Activated naive CD8-positive, alpha-beta T cell treated with anti-CD3 and anti-CD28 coated beads, Interleukin-2, amount 10 ng/mL, durations not matched to agents 7 days and 5 days (primary cell): ENCODE results near the gene CLOCK. TPM values are rescaled to one million over a fixed set of nuclear protein-coding genes. Genes with fewer than 3 reads are reported as not detected.

ENCODE experiments used
- ATAC-seq: fragments of 150-1000 bp; cut with Tn5 transposase; one replicate; pipeline ENCODE4 v1.10.0; 2021; ENCODE audit warnings: low read depth, moderate library complexity
- POLR2A ChIA-PET: fragments of 350-600 bp; sonication (Branson Sonifier 250); formaldehyde crosslinking; loops from one replicate; lab custom pipeline; 2021; ENCODE audit warnings: antibody characterized with exemption; lab: Charles Lee
- DNase-seq: peaks from one replicate; pipeline ENCODE4 v3.0.0; 2021
- H3K27ac Mint-ChIP-seq: one replicate; pipeline ENCODE4 v1.8.0; 2022; ENCODE audit warnings: mild to moderate bottlenecking, mixed read lengths
- H3K27me3 Mint-ChIP-seq: one replicate; pipeline ENCODE4 v1.8.0; 2022; ENCODE audit warnings: mild to moderate bottlenecking, moderate library complexity, mixed read lengths
- H3K36me3 Mint-ChIP-seq: one replicate; pipeline ENCODE4 v1.8.0; 2021; ENCODE audit warnings: mild to moderate bottlenecking, mixed read lengths
- H3K4me1 Mint-ChIP-seq: one replicate; pipeline ENCODE4 v1.8.0; 2021; ENCODE audit warnings: mixed read lengths
- H3K4me3 Mint-ChIP-seq: one replicate; pipeline ENCODE4 v1.8.0; 2022; ENCODE audit warnings: mild to moderate bottlenecking, moderate library complexity, mixed read lengths
- H3K9me3 Mint-ChIP-seq: one replicate; pipeline ENCODE4 v1.8.0; 2021; ENCODE audit warnings: mixed read lengths
- total RNA-seq, 2 experiments: library from RNA; stranded (reverse); gene quantifications; one replicate each; pipeline ENCODE4 v1.2.3, GENCODE V29; 2021

Gene CLOCK
- total RNA-seq, 2 experiments from 2014 or later, result 8.5 to 9.1 TPM

- Mint-ChIP-seq H3K27ac (no peak overlapping the region), H3K36me3 (peaks cover 11% of the 10 kb centered on the region), H3K9me3 (no peaks in the 10 kb centered on the region), H3K27me3 (no peaks in the 10 kb centered on the region), H3K4me1 (peaks cover 1% of the 10 kb centered on the region), H3K4me3 (no peak overlapping the region)
- DNase-seq (no peak), ATAC-seq (no peak)
- POLR2A ChIA-PET, result interaction anchor here (0.6 kb wide), 1 partner anchor 13 kb away, joined by 4 read pairs; no protein-coding TSS in a partner anchor
These were observed 130.5 kb downstream of the CLOCK start for GRCh38 chr4:55416176-55416575.

- DNase-seq, result no peak
- Mint-ChIP-seq H3K9me3 (no peaks in the 10 kb centered on the region), H3K36me3 (peaks cover 9% of the 10 kb centered on the region), H3K27ac (no peak overlapping the region), H3K4me3 (no peak overlapping the region), H3K4me1 (peaks cover 7% of the 10 kb centered on the region), H3K27me3 (no peaks in the 10 kb centered on the region)
- ATAC-seq, result no peak
- POLR2A ChIA-PET, result interaction anchor here (0.7 kb wide), 1 partner anchor 134 kb away, joined by 3 read pairs; no protein-coding TSS in a partner anchor
These were observed 135.1 kb downstream of the CLOCK start for GRCh38 chr4:55411621-55412020.

GRCh38 chr4:55410431-55410830, 136.3 kb downstream of the CLOCK start:
- Mint-ChIP-seq H3K4me1 (peaks cover 14% of the 10 kb centered on the region), H3K27ac (no peak overlapping the region), H3K9me3 (no peaks in the 10 kb centered on the region), H3K4me3 (no peak overlapping the region), H3K27me3 (no peaks in the 10 kb centered on the region), H3K36me3 (peaks cover 18% of the 10 kb centered on the region)
- POLR2A ChIA-PET, result no interaction called here
- DNase-seq (no peak), ATAC-seq (no peak)

GRCh38 chr4:55409468-55410171, 137.1 kb downstream of the CLOCK start:
- POLR2A ChIA-PET, result no interaction called here

GRCh38 chr4:55407764-55408163, 138.9 kb downstream of the CLOCK start:
- Mint-ChIP-seq H3K27me3 (no peaks in the 10 kb centered on the region), H3K4me3 (no peak overlapping the region), H3K36me3 (peaks cover 31% of the 10 kb centered on the region), H3K9me3 (no peaks in the 10 kb centered on the region), H3K4me1 (peaks cover 21% of the 10 kb centered on the region), H3K27ac (no peak overlapping the region)
- ATAC-seq, result no peak
- POLR2A ChIA-PET, result no interaction called here
- no peak for DNase-seq

More at GRCh38 chr4:55409468-55410171, 137.1 kb downstream of the CLOCK start:
- peaks cover 21% of the 10 kb centered on the region for H3K36me3 Mint-ChIP-seq
- DNase-seq (no peak), ATAC-seq (no peak)
- no peak overlapping the region for H3K4me3 Mint-ChIP-seq
- H3K4me1 Mint-ChIP-seq, result peaks cover 17% of the 10 kb centered on the region
- H3K27ac Mint-ChIP-seq, result peak overlapping the region; percentile 49
- H3K27me3 Mint-ChIP-seq, result no peaks in the 10 kb centered on the region
- no peaks in the 10 kb centered on the region for H3K9me3 Mint-ChIP-seq

GRCh38 chr4:55407119-55407518, 139.6 kb downstream of the CLOCK start:
- Mint-ChIP-seq H3K27me3 (no peaks in the 10 kb centered on the region), H3K27ac (no peak overlapping the region), H3K4me1 (peaks cover 21% of the 10 kb centered on the region), H3K4me3 (no peak overlapping the region), H3K9me3 (no peaks in the 10 kb centered on the region), H3K36me3 (peaks cover 31% of the 10 kb centered on the region)
- POLR2A ChIA-PET, result no interaction called here
- no peak for ATAC-seq
- DNase-seq, result no peak

- POLR2A ChIA-PET, result no interaction called here
These were observed 140.2 kb downstream of the CLOCK start for GRCh38 chr4:55406545-55406944.

GRCh38 chr4:55405073-55405472, 141.6 kb downstream of the CLOCK start:
- H3K4me3 Mint-ChIP-seq, result no peak overlapping the region
- peaks cover 42% of the 10 kb centered on the region for H3K36me3 Mint-ChIP-seq
- no peaks in the 10 kb centered on the region for H3K9me3 Mint-ChIP-seq
- ATAC-seq (no peak), DNase-seq (no peak)
- POLR2A ChIA-PET, result no interaction called here
- H3K27ac Mint-ChIP-seq, result no peak overlapping the region
- H3K27me3 Mint-ChIP-seq, result no peaks in the 10 kb centered on the region
- peaks cover 31% of the 10 kb centered on the region for H3K4me1 Mint-ChIP-seq

More at GRCh38 chr4:55406545-55406944, 140.2 kb downstream of the CLOCK start:
- Mint-ChIP-seq H3K27ac (no peak overlapping the region), H3K27me3 (no peaks in the 10 kb centered on the region), H3K4me3 (no peak overlapping the region), H3K9me3 (no peaks in the 10 kb centered on the region), H3K36me3 (peaks cover 31% of the 10 kb centered on the region), H3K4me1 (peaks cover 21% of the 10 kb centered on the region)
- no peak for ATAC-seq
- DNase-seq, result no peak

- no peaks in the 10 kb centered on the region for H3K27me3 Mint-ChIP-seq
- peak overlapping the region; percentile 92 for H3K4me3 Mint-ChIP-seq
- DNase-seq, result no peak
- no peak overlapping the region for H3K27ac Mint-ChIP-seq
- H3K4me1 Mint-ChIP-seq, result peaks cover 49% of the 10 kb centered on the region
- POLR2A ChIA-PET, result interaction anchor here (0.7 to 1.2 kb wide), 2 partner anchors 36 to 53 kb away, joined by 3 to 4 read pairs; no protein-coding TSS in a partner anchor
- peaks cover 33% of the 10 kb centered on the region for H3K36me3 Mint-ChIP-seq
- no peak for ATAC-seq
- H3K9me3 Mint-ChIP-seq, result no peaks in the 10 kb centered on the region
These were observed 147.1 kb downstream of the CLOCK start for GRCh38 chr4:55399581-55399980.

- H3K27ac Mint-ChIP-seq, result no peak overlapping the region
- POLR2A ChIA-PET, result interaction anchor here (1.1 to 1.2 kb wide), 2 partner anchors 52 to 146 kb away, joined by 3 read pairs; no protein-coding TSS in a partner anchor
These were observed 147.7 kb downstream of the CLOCK start for GRCh38 chr4:55398966-55399365.

GRCh38 chr4:55398461-55398860, 148.2 kb downstream of the CLOCK start:
- ATAC-seq (no peak), DNase-seq (no peak)
- no peaks in the 10 kb centered on the region for H3K9me3 Mint-ChIP-seq
- H3K27ac Mint-ChIP-seq, result peak overlapping the region; percentile 5
- POLR2A ChIA-PET, result interaction anchor here (1.1 kb wide), 1 partner anchor 147 kb away, joined by 3 read pairs; no protein-coding TSS in a partner anchor
- peaks cover 47% of the 10 kb centered on the region for H3K4me1 Mint-ChIP-seq
- peak overlapping the region; percentile 92 for H3K4me3 Mint-ChIP-seq
- H3K36me3 Mint-ChIP-seq, result peaks cover 25% of the 10 kb centered on the region
- no peaks in the 10 kb centered on the region for H3K27me3 Mint-ChIP-seq

More at GRCh38 chr4:55398966-55399365, 147.7 kb downstream of the CLOCK start:
- Mint-ChIP-seq H3K9me3 (no peaks in the 10 kb centered on the region), H3K36me3 (peaks cover 29% of the 10 kb centered on the region), H3K4me3 (peak overlapping the region; percentile 92), H3K27me3 (no peaks in the 10 kb centered on the region), H3K4me1 (peaks cover 50% of the 10 kb centered on the region)
- no peak for DNase-seq
- ATAC-seq, result no peak

GRCh38 chr4:55397520-55398321, 149.0 kb downstream of the CLOCK start:
- peak overlapping the region; percentile 92 for H3K4me3 Mint-ChIP-seq
- ATAC-seq (no peak), DNase-seq (no peak)
- H3K27ac Mint-ChIP-seq, result peak overlapping the region; percentile 83
- peaks cover 23% of the 10 kb centered on the region for H3K36me3 Mint-ChIP-seq
- POLR2A ChIA-PET, result interaction anchor here (1.1 kb wide), 1 partner anchor 148 kb away, joined by 3 read pairs; no protein-coding TSS in a partner anchor
- H3K4me1 Mint-ChIP-seq, result peaks cover 46% of the 10 kb centered on the region
- H3K27me3 Mint-ChIP-seq, result no peaks in the 10 kb centered on the region
- no peaks in the 10 kb centered on the region for H3K9me3 Mint-ChIP-seq

GRCh38 chr4:55397126-55397436, 149.6 kb downstream of the CLOCK start:
- peaks cover 23% of the 10 kb centered on the region for H3K36me3 Mint-ChIP-seq
- H3K4me1 Mint-ChIP-seq, result peaks cover 46% of the 10 kb centered on the region
- no peaks in the 10 kb centered on the region for H3K27me3 Mint-ChIP-seq
- DNase-seq (no peak), ATAC-seq (no peak)
- peak overlapping the region; percentile 92 for H3K4me3 Mint-ChIP-seq
- POLR2A ChIA-PET, result interaction anchor here (0.5 to 2.2 kb wide), 2 partner anchors 11 to 149 kb away, joined by 3 to 10 read pairs; no protein-coding TSS in a partner anchor
- H3K9me3 Mint-ChIP-seq, result no peaks in the 10 kb centered on the region
- H3K27ac Mint-ChIP-seq, result peak overlapping the region; percentile 78
